HepG2 (cell line): ENCODE measurements around the gene TMEM182.

Source experiments
- ATF7 ChIP-seq, 2 experiments: fragments of 450-650 bp in 1 of 2; sonication (generic) in 1 of 2; formaldehyde crosslinking in 1 of 2; IDR thresholded peaks; 2 replicates each; pipeline versions ENCODE4 v1.4.0 to v1.6.1; 2016 to 2020; ENCODE audit warnings: antibody characterized with exemption in 1 of 2, mild to moderate bottlenecking in 1 of 2, missing genetic modification reagents in 1 of 2
- CREB1 ChIP-seq, 2 experiments: fragments of 450-650 bp in 1 of 2; IDR thresholded peaks; 2 replicates each; pipeline ENCODE4 v1.6.1; 2016 to 2017; ENCODE audit warnings: control low read depth in 1 of 2, mild to moderate bottlenecking in 1 of 2, missing compliant biosample characterization in 1 of 2, missing genetic modification characterization in 1 of 2
- RXRA ChIP-seq: sonication (generic); formaldehyde crosslinking; IDR thresholded peaks from 2 replicates; pipeline ENCODE4 v1.5.1; 2020; ENCODE audit warnings: missing genetic modification reagents
- TP53 ChIP-seq: sonication (generic); formaldehyde crosslinking; conservative IDR thresholded peaks from 2 replicates; pipeline ENCODE4 v1.4.0; 2020; ENCODE audit warnings: missing genetic modification reagents
- YY1 ChIP-seq: IDR thresholded peaks from 2 replicates; pipeline ENCODE4 v1.6.1; 2011; ENCODE audit warnings: low read length, low read depth, moderate library complexity, mild to moderate bottlenecking; ENCODE audit not compliant: insufficient read depth, insufficient replicate concordance
- TF ChIP-seq, protein P1 (sequence below): sonication (generic); formaldehyde crosslinking; IDR thresholded peaks from 2 replicates; pipeline ENCODE4 v1.8.1; 2023; ENCODE audit warnings: missing genetic modification reagents, inconsistent platforms, borderline replicate concordance
- TF ChIP-seq, protein P2 (sequence below): sonication (generic); formaldehyde crosslinking; IDR thresholded peaks from 2 replicates; pipeline ENCODE4 v1.5.0; 2020; ENCODE audit warnings: mild to moderate bottlenecking, missing genetic modification reagents, moderate library complexity
- TF ChIP-seq, protein P3 (sequence below): sonication (generic); formaldehyde crosslinking; IDR thresholded peaks from 2 replicates; pipeline ENCODE4 v1.5.0; 2020; ENCODE audit warnings: missing genetic modification reagents
- TF ChIP-seq, protein P4 (sequence below): sonication (generic); formaldehyde crosslinking; IDR thresholded peaks from 2 replicates; pipeline ENCODE4 v1.4.0; 2020; ENCODE audit warnings: mild to moderate bottlenecking, missing genetic modification reagents

DNA sequence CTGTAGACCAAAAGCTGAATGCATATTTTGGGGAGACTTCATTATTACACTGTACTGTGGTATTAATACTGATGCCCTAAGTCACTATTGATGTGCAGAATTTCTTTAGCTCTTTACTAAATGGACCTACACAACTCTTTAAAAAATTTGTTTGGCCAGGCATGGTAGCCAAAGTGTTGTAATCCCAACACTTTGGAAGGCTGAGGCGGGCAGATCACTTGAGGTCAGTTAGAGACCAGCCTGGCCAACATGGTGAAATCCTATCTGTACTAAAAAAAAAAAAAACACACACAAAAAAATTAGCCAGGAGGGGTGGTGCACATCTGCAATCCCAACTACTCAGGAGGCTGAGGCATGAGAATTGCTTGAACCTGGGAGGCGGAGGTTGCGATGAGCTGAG is 6.4 kb downstream of the TMEM182 start:
- no peak for TF ChIP-seq CREB1 (IDR thresholded peaks at IDR 0.05)
- no peak for TF ChIP-seq CREB1 (CRISPR knock-in tag; IDR thresholded peaks at IDR 0.05)
- TF ChIP-seq ATF7 (IDR thresholded peaks at IDR 0.05): no peak
- no peak for TF ChIP-seq ATF7 (CRISPR knock-in tag; IDR thresholded peaks at IDR 0.05)
- TF ChIP-seq, protein P1, sequence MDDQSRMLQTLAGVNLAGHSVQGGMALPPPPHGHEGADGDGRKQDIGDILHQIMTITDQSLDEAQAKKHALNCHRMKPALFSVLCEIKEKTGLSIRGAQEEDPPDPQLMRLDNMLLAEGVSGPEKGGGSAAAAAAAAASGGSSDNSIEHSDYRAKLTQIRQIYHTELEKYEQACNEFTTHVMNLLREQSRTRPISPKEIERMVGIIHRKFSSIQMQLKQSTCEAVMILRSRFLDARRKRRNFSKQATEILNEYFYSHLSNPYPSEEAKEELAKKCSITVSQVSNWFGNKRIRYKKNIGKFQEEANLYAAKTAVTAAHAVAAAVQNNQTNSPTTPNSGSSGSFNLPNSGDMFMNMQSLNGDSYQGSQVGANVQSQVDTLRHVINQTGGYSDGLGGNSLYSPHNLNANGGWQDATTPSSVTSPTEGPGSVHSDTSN (CRISPR knock-in tag): no peak
- no peak for TF ChIP-seq RXRA (CRISPR knock-in tag)
- TF ChIP-seq, protein P2, sequence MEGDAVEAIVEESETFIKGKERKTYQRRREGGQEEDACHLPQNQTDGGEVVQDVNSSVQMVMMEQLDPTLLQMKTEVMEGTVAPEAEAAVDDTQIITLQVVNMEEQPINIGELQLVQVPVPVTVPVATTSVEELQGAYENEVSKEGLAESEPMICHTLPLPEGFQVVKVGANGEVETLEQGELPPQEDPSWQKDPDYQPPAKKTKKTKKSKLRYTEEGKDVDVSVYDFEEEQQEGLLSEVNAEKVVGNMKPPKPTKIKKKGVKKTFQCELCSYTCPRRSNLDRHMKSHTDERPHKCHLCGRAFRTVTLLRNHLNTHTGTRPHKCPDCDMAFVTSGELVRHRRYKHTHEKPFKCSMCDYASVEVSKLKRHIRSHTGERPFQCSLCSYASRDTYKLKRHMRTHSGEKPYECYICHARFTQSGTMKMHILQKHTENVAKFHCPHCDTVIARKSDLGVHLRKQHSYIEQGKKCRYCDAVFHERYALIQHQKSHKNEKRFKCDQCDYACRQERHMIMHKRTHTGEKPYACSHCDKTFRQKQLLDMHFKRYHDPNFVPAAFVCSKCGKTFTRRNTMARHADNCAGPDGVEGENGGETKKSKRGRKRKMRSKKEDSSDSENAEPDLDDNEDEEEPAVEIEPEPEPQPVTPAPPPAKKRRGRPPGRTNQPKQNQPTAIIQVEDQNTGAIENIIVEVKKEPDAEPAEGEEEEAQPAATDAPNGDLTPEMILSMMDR (CRISPR knock-in tag): no peak
- no peak for TF ChIP-seq YY1
- no peak for TF ChIP-seq TP53
- TF ChIP-seq, protein P3, sequence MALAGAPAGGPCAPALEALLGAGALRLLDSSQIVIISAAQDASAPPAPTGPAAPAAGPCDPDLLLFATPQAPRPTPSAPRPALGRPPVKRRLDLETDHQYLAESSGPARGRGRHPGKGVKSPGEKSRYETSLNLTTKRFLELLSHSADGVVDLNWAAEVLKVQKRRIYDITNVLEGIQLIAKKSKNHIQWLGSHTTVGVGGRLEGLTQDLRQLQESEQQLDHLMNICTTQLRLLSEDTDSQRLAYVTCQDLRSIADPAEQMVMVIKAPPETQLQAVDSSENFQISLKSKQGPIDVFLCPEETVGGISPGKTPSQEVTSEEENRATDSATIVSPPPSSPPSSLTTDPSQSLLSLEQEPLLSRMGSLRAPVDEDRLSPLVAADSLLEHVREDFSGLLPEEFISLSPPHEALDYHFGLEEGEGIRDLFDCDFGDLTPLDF (CRISPR knock-in tag): no peak
- TF ChIP-seq, protein P4, sequence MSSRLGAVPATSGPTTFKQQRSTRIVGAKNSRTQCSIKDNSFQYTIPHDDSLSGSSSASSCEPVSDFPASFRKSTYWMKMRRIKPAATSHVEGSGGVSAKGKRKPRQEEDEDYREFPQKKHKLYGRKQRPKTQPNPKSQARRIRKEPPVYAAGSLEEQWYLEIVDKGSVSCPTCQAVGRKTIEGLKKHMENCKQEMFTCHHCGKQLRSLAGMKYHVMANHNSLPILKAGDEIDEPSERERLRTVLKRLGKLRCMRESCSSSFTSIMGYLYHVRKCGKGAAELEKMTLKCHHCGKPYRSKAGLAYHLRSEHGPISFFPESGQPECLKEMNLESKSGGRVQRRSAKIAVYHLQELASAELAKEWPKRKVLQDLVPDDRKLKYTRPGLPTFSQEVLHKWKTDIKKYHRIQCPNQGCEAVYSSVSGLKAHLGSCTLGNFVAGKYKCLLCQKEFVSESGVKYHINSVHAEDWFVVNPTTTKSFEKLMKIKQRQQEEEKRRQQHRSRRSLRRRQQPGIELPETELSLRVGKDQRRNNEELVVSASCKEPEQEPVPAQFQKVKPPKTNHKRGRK: no peak
